RWPE1 (cell line): ENCODE measurements around the gene GLT1D1.

ENCODE experiments used
- CTCF ChIA-PET: fragments of 350-600 bp; sonication (Branson Sonifier 250); formaldehyde crosslinking; extraction: SDS; loops from one replicate; lab custom pipeline; 2021; lab: Yijun Ruan, JAX
- POLR2A ChIA-PET: fragments of 400-600 bp; formaldehyde crosslinking; extraction: SDS; loops from one replicate; lab custom pipeline; 2020; ENCODE audit warnings: antibody characterized with exemption; ENCODE audit not compliant: low non-redundant PET; lab: Yijun Ruan, JAX
- DNase-seq: peaks from one replicate; pipeline ENCODE4 v3.0.0; 2012; ENCODE audit warnings: low spot score
- H3K27ac ChIP-seq: fragments of 450-650 bp; 2 replicates; pipeline ENCODE4 v1.5.1; 2017
- CTCF ChIP-seq: fragments of 450-650 bp; conservative IDR thresholded peaks from 2 replicates; pipeline ENCODE4 v1.5.1; 2017; ENCODE audit warnings: low read depth, mild to moderate bottlenecking

Gene GLT1D1

DNA sequence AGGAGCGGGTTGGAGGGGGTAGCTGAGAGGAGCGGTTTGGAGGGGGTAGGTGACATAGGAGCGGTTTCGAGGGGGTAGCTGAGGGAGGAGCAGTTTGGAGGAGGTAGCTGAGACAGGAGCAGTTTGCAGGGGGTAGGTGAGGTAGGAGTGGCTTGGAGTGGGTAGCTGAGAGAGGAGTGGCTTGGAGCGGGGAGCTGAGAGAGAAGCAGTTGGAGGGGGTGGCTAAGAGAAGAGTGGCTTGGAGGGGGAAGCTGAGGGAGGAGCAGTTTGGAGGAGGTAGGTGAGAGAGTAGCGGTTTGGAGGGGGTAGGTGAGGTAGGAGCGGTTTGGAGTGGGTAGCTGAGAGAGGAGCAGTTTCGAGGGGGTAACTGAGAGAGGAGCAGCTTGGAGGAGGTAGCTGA is 152.1 kb downstream of the GLT1D1 start:
- no peak for DNase-seq
- no peak overlapping the region for H3K27ac ChIP-seq
- CTCF ChIA-PET = interaction anchor here (0.6 kb wide), 1 partner anchor 61 kb away, joined by 4 read pairs; no protein-coding TSS in a partner anchor
- POLR2A ChIA-PET = no interaction called here
- no peak for TF ChIP-seq CTCF

DNA sequence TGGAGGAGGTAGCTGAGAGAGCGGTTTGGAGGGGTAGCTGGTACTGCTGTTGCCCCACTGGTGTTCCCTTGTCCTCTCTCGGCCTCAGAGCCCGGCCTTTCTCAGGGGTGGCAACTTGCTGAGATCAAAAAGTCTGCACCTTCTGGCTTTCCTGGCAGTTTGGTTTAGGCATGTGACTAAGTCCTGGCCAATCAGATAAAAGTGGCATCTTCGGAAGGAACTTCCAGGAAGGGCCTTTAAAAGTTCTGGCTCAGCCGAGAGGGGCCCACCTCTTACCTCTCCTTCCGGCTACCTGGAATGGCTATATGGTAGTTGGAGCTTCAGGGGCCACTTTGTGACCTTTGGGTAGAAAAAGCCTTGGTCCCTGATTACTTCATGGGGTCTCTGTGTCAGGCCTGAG is 152.6 kb downstream of the GLT1D1 start:
- CTCF ChIA-PET = interaction anchor here (0.6 kb wide), 1 partner anchor 61 kb away, joined by 4 read pairs; no protein-coding TSS in a partner anchor

GRCh38 chr12:129009833-129010622 is 156.8 kb downstream of the GLT1D1 start:
- ChIA-PET CTCF (no interaction called here), POLR2A (no interaction called here)
- H3K27ac ChIP-seq = no peak overlapping the region
- no peak for DNase-seq
- no peak for TF ChIP-seq CTCF

More for the DNA sequence above, 152.6 kb downstream of the GLT1D1 start:
- POLR2A ChIA-PET = no interaction called here
- DNase-seq = no peak
- TF ChIP-seq CTCF = no peak
- no peak overlapping the region for H3K27ac ChIP-seq

DNA sequence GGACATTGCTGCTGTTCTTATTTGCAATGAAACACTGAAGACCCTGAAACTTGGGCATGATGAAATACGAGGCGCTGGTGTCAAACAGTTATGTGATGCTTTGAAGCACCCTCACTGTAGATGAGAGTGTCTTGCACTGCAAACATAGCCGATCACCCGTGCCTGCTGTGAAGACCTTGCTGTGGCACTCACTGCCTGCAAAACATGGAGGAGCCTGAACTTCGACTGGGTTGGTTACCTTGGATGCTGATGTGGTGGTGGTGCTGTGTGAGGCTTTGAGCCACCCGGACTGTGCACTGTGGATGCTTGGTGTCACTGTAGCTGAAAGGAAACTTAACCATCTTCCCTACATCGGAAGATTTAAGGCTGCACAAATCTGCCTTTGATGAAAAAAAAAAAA is 162.9 kb downstream of the GLT1D1 start:
- ChIA-PET CTCF (no interaction called here), POLR2A (no interaction called here)
- no peak for DNase-seq
- no peak for TF ChIP-seq CTCF
- no peak overlapping the region for H3K27ac ChIP-seq

DNA sequence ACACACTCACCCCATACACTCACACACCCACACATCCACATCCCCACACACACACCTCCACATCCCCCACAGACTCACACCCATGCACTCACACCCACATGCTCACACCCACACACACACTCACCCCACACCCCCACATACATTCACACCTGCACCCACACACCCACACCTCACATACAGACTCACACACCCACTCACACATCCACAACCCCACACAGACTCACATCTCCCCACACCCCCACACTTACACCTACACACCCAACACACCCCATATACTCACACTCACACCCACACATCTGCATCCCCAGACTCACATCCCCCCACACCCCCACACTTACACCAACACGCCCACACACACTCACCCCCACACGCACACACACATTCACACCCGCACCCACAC is 171.8 kb downstream of the GLT1D1 start:
- no peak for TF ChIP-seq CTCF
- ChIA-PET POLR2A (no interaction called here), CTCF (no interaction called here)
- no peak for DNase-seq
- no peak overlapping the region for H3K27ac ChIP-seq

- POLR2A ChIA-PET = no interaction called here
- TF ChIP-seq CTCF = no peak
- DNase-seq = no peak
- no peak overlapping the region for H3K27ac ChIP-seq
- CTCF ChIA-PET = no interaction called here
Measured at GRCh38 chr12:129028844-129029243, 175.6 kb downstream of the GLT1D1 start.
